Mesenchymal stem cell (in vitro differentiated cells and primary cell): ENCODE measurements around the gene RPTOR.

ENCODE experiments used
- DNase-seq: peaks from one replicate; pipeline ENCODE4 v3.0.0-alpha.2; 2013
- H2AFZ ChIP-seq: one replicate; pipeline ENCODE4 v1.6.1; 2013; ENCODE audit warnings: low read depth, mild to moderate bottlenecking, control low read depth, inconsistent platforms, low read length, moderate library complexity
- H2AK5ac ChIP-seq: 2 replicates; pipeline ENCODE4 v1.6.1; 2013; ENCODE audit warnings: low read length, moderate library complexity, mild to moderate bottlenecking, inconsistent platforms; ENCODE audit not compliant: severe bottlenecking
- H2BK120ac ChIP-seq: one replicate; pipeline ENCODE4 v1.6.1; 2013; ENCODE audit warnings: low read depth, mild to moderate bottlenecking, inconsistent platforms, low read length, moderate library complexity
- H2BK12ac ChIP-seq, 2 experiments: one replicate each; pipeline ENCODE4 v1.6.1; 2013; ENCODE audit warnings: inconsistent platforms in 2 of 2, low read length in 2 of 2, mild to moderate bottlenecking in 2 of 2, moderate library complexity in 2 of 2, control low read depth in 1 of 2
- H2BK15ac ChIP-seq: one replicate; pipeline ENCODE4 v1.6.1; 2013; ENCODE audit warnings: mild to moderate bottlenecking, low read depth, inconsistent platforms; ENCODE audit not compliant: poor library complexity, severe bottlenecking
- H2BK5ac ChIP-seq: 2 replicates; pipeline ENCODE4 v1.6.1; 2013; ENCODE audit warnings: low read depth, mild to moderate bottlenecking, low read length, control low read depth, inconsistent platforms; ENCODE audit not compliant: poor library complexity, severe bottlenecking
- H3K14ac ChIP-seq, 2 experiments: one replicate each; pipeline ENCODE4 v1.6.1; 2013; ENCODE audit warnings: inconsistent platforms in 2 of 2, low read length in 2 of 2, control low read depth in 1 of 2, mild to moderate bottlenecking in 1 of 2, moderate library complexity in 1 of 2
- H3K18ac ChIP-seq, 2 experiments: one replicate each; pipeline ENCODE4 v1.6.1; 2013; ENCODE audit warnings: inconsistent platforms in 2 of 2, low read length in 2 of 2, control low read depth in 1 of 2, low read depth in 1 of 2, mild to moderate bottlenecking in 1 of 2
- H3K23ac ChIP-seq, 2 experiments: one replicate each; pipeline ENCODE4 v1.6.1; 2013; ENCODE audit warnings: inconsistent platforms in 2 of 2, low read length in 2 of 2, mild to moderate bottlenecking in 2 of 2, moderate library complexity in 2 of 2, control low read depth in 1 of 2
- H3K27ac ChIP-seq: 2 replicates; pipeline ENCODE4 v1.5.1; 2013; ENCODE audit warnings: mild to moderate bottlenecking, moderate library complexity, low read length, control low read depth, inconsistent platforms; ENCODE audit not compliant: poor library complexity, severe bottlenecking
- H3K27me3 ChIP-seq, 2 experiments: 2 replicates each; pipeline versions ENCODE4 v1.6.1 to v1.7.0; 2013; ENCODE audit warnings: low read length in 2 of 2, mild to moderate bottlenecking in 2 of 2, moderate library complexity in 2 of 2, control low read depth in 1 of 2, inconsistent platforms in 1 of 2; ENCODE audit not compliant: control insufficient read depth in 1 of 2, insufficient read depth in 1 of 2
- H3K36me3 ChIP-seq, 2 experiments: 2 replicates each; pipeline versions ENCODE4 v1.6.1 to v1.7.0; 2013; ENCODE audit warnings: low read length in 2 of 2, control low read depth in 1 of 2, inconsistent platforms in 1 of 2, low read depth in 1 of 2, mild to moderate bottlenecking in 1 of 2; ENCODE audit not compliant: insufficient read depth in 2 of 2, control insufficient read depth in 1 of 2
- H3K4ac ChIP-seq, 2 experiments: one replicate each; pipeline ENCODE4 v1.6.1; 2013; ENCODE audit warnings: inconsistent platforms in 2 of 2, low read length in 2 of 2, mild to moderate bottlenecking in 2 of 2, moderate library complexity in 2 of 2, control low read depth in 1 of 2, low read depth in 1 of 2
- H3K4me1 ChIP-seq: 2 replicates; pipeline ENCODE4 v1.6.1; 2013; ENCODE audit warnings: low read depth, low read length, control low read depth; ENCODE audit not compliant: control insufficient read depth, insufficient read depth
- H3K4me2 ChIP-seq: 2 replicates; pipeline ENCODE4 v1.6.1; 2013; ENCODE audit warnings: low read length, mild to moderate bottlenecking, inconsistent platforms; ENCODE audit not compliant: poor library complexity, severe bottlenecking
- H3K4me3 ChIP-seq, 2 experiments: 2 replicates each; pipeline versions ENCODE4 v1.5.1 to v1.7.0; 2013; ENCODE audit warnings: low read length in 2 of 2, mild to moderate bottlenecking in 2 of 2, control low read depth in 1 of 2, low read depth in 1 of 2; ENCODE audit not compliant: insufficient read depth in 1 of 2
- H3K79me1 ChIP-seq: replicated peaks from 2 replicates; pipeline ENCODE4 v1.6.1; 2013; ENCODE audit warnings: mild to moderate bottlenecking, control low read depth, low read length, inconsistent platforms; ENCODE audit not compliant: poor library complexity, severe bottlenecking
- H3K9ac ChIP-seq: 2 replicates; pipeline ENCODE4 v1.7.0; 2013; ENCODE audit warnings: mild to moderate bottlenecking, low read length, moderate library complexity
- H3K9me3 ChIP-seq: 2 replicates; pipeline ENCODE4 v1.7.0; 2013; ENCODE audit warnings: mild to moderate bottlenecking, low read length; ENCODE audit not compliant: control insufficient read depth
- H4K8ac ChIP-seq: one replicate; pipeline ENCODE4 v1.6.1; 2013; ENCODE audit warnings: inconsistent platforms, mild to moderate bottlenecking, low read length, moderate library complexity
- H4K91ac ChIP-seq: one replicate; pipeline ENCODE4 v1.6.1; 2013; ENCODE audit warnings: mild to moderate bottlenecking, low read length, inconsistent platforms
- WGBS: methylation state at CpG from one replicate; pipeline ENCODE4 v1.1.7; 2013; ENCODE audit warnings: mixed read lengths; 5-methylcytosine and 5-hydroxymethylcytosine counted together

Gene RPTOR

GRCh38 chr17:80706463-80706867 lies 161.8 kb downstream of the RPTOR start:
- Histone ChIP-seq H3K79me1 (peaks cover 48% of the 10 kb centered on the region), H2BK5ac (no peak overlapping the region), H4K8ac (no peak overlapping the region), H3K4me1 (peaks cover 4% of the 10 kb centered on the region), H2BK12ac (no peak overlapping the region), H3K4me2 (no peak overlapping the region), H3K23ac (no peak overlapping the region), H3K18ac (no peak overlapping the region), H2BK15ac (peak overlapping the region; percentile 34), H3K9ac (no peak overlapping the region), H4K91ac (no peak overlapping the region), H3K9me3 (no peaks in the 10 kb centered on the region), H2AK5ac (no peak overlapping the region), H2AFZ (no peak overlapping the region), H3K36me3 (peaks cover 21% of the 10 kb centered on the region in 2 experiments), H3K27ac (no peak overlapping the region), H2BK120ac (no peak overlapping the region), H3K4me3 (no peak overlapping the region), H3K4ac (no peak overlapping the region), H3K27me3 (no peaks in the 10 kb centered on the region), H3K14ac (no peak overlapping the region)
- DNase-seq = no peak
- WGBS = 63% methylated on average over 5 of the region's 5 CpGs

- H3K4me1 ChIP-seq = peaks cover 4% of the 10 kb centered on the region
- H3K27ac ChIP-seq = no peak overlapping the region
- H3K79me1 ChIP-seq = peaks cover 37% of the 10 kb centered on the region
- H2BK15ac ChIP-seq = no peak overlapping the region
- no peak overlapping the region for H4K8ac ChIP-seq
- no peak overlapping the region for H3K4me2 ChIP-seq
- no peak overlapping the region for H3K14ac ChIP-seq
- H3K4me3 ChIP-seq = no peak overlapping the region
- H2BK5ac ChIP-seq = no peak overlapping the region
- DNase-seq = no peak
- H3K27me3 ChIP-seq = no peaks in the 10 kb centered on the region
- no peak overlapping the region for H3K9ac ChIP-seq
- no peak overlapping the region for H3K18ac ChIP-seq
- no peak overlapping the region for H4K91ac ChIP-seq
- peaks cover 21% of the 10 kb centered on the region in 2 experiments for H3K36me3 ChIP-seq
- no peak overlapping the region for H2AFZ ChIP-seq
- no peak overlapping the region for H2AK5ac ChIP-seq
- no peak overlapping the region for H3K23ac ChIP-seq
- H3K9me3 ChIP-seq = no peaks in the 10 kb centered on the region
- 94% methylated on average over 6 of the region's 6 CpGs for WGBS
- H2BK120ac ChIP-seq = no peak overlapping the region
- no peak overlapping the region for H2BK12ac ChIP-seq
- no peak overlapping the region for H3K4ac ChIP-seq
Measured at GRCh38 chr17:80708480-80708879, 163.8 kb downstream of the RPTOR start.

- WGBS = 94% methylated on average over 28 of the region's 28 CpGs
- no peak overlapping the region for H3K4me2 ChIP-seq
- H3K14ac ChIP-seq = no peak overlapping the region
- peaks cover 4% of the 10 kb centered on the region for H3K4me1 ChIP-seq
- H3K27ac ChIP-seq = no peak overlapping the region
- no peak overlapping the region for H3K23ac ChIP-seq
- H3K9ac ChIP-seq = no peak overlapping the region
- H4K91ac ChIP-seq = no peak overlapping the region
- H2BK120ac ChIP-seq = no peak overlapping the region
- DNase-seq = no peak
- H3K36me3 ChIP-seq = peaks cover 21% of the 10 kb centered on the region in 2 experiments
- H2BK5ac ChIP-seq = no peak overlapping the region
- H2BK15ac ChIP-seq = no peak overlapping the region
- H2BK12ac ChIP-seq = no peak overlapping the region
- no peak overlapping the region for H2AFZ ChIP-seq
- no peaks in the 10 kb centered on the region for H3K9me3 ChIP-seq
- H4K8ac ChIP-seq = no peak overlapping the region
- no peak overlapping the region for H3K4ac ChIP-seq
- H3K27me3 ChIP-seq = no peaks in the 10 kb centered on the region
- H3K79me1 ChIP-seq = peaks cover 35% of the 10 kb centered on the region
- no peak overlapping the region for H3K18ac ChIP-seq
- H3K4me3 ChIP-seq = no peak overlapping the region
- H2AK5ac ChIP-seq = no peak overlapping the region
Measured at GRCh38 chr17:80709090-80709695, 164.6 kb downstream of the RPTOR start.

- Histone ChIP-seq H3K27ac (no peak overlapping the region), H3K4me2 (no peak overlapping the region), H2BK120ac (no peak overlapping the region), H2BK15ac (no peak overlapping the region), H3K4me1 (no peaks in the 10 kb centered on the region), H2AK5ac (no peak overlapping the region), H2AFZ (no peak overlapping the region), H3K14ac (no peak overlapping the region), H3K36me3 (peaks cover 17 to 21% of the 10 kb centered on the region in 2 experiments), H2BK12ac (no peak overlapping the region), H4K91ac (no peak overlapping the region), H2BK5ac (no peak overlapping the region), H3K9ac (no peak overlapping the region), H3K4me3 (no peak overlapping the region), H3K27me3 (no peaks in the 10 kb centered on the region), H3K18ac (peak overlapping the region in 1 of 2 experiments; percentile 22), H4K8ac (no peak overlapping the region), H3K79me1 (peaks cover 30% of the 10 kb centered on the region), H3K4ac (no peak overlapping the region), H3K9me3 (no peaks in the 10 kb centered on the region), H3K23ac (no peak overlapping the region)
- 96% methylated on average over 2 of the region's 4 CpGs for WGBS
- no peak for DNase-seq
Measured at GRCh38 chr17:80710714-80711302, 166.2 kb downstream of the RPTOR start.
